ENCODE data around the gene RAB33B. TPM values are rescaled to one million over a fixed set of nuclear protein-coding genes. Genes with fewer than 3 reads are reported as not detected.
A peak's percentile ranks its signal among the peaks of the same experiment; 100 is the strongest.
"Not testable (repeated sequence)": the region's sequence is repeated elsewhere in the genome, so short reads cannot be mapped to it uniquely, and the experiment has no call there.

RAB33B gene
- total RNA-seq (2014; rRNA removed; shearing (Covaris generic)), result 4.6 and 6.1 TPM in 2 replicates

DNA sequence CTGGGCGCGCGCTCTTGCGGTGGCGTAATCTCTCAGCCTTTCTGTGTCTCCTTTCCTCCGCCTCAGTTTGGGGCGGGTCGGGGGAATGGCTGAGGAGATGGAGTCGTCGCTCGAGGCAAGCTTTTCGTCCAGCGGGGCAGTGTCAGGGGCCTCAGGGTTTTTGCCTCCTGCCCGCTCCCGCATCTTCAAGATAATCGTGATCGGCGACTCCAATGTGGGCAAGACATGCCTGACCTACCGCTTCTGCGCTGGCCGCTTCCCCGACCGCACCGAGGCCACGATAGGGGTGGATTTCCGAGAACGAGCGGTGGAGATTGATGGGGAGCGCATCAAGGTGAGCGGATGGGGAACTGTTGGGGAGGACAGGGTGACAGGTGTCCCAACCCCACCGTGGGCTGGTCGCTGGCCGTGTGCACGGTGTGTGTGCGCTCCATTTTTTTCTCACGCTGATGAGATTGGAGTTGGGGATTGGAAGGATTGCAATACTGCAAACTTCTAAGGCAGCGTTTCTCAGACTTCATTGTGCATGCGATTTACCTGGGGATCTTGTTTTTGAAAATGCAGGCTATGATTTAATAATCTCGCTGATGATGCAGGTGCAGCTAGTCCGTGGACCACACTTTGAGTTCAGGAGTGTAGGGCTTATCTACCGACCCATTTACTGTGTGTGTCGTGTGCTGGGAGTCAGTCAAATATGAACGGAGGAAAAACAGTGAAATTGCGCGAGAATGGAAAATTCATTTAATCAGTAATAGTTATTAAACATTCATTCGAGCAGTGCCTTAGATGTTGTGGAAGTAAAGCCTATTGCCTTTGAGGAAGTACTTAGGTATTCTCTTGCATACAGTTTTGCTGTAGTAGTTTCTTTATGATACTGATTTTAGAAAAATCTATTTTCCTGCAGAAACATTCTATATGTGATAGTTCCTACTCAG, at the start of gene RAB33B:
Gene RAB33B (plus strand): TSS at position 11 of the 935 bp plus-strand sequence. CDS start 75 bp downstream, at position 86.
- DNase-seq (ENCODE audit: low spot score), result no peak

DNA sequence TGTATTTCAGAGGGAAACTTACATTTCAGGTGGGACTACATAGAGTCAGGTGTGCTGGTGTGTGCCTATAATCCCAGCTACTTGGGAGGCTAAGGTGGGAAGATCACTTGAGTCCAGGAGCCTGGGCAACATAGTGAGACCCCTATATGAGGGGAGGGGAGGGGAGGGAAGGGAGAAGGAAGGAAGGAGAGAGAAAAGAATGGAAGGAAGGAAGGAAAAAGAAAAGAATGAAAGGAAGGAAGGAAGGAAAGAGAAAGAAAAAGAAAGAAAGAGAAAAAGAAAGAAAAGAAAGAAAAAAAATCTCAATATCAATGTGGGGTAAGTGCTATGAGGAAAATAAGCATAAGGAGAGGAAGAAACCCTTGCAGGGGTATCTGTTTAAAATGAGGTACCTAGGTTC, 43.6 kb upstream of the RAB33B start:
- DNase-seq (ENCODE audit: low spot score), result no peak

DNA sequence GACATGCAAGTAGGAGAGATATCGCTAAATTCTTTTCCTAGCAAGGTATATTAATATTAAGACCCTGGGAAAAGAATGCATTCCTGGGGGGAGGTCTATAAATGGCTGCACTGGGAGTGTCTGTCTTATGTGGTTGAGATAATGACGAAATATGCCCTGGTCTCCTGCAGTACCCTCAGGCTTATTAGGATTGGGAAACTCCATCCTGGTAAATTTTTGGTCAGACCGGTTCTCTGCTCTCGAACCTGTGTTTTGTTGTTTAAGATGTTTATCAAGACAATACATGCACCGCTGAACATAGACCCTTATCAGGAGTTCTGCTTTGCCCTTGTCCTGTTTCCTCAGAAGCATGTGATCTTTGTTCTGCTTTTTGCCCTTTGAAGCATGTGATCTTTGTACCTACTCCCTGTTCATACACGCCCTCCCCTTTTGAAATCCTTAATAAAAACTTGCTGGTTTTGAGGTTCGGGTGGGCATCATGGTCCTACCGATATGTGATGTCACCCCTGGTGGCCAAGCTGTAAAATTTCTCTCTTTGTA, 39.2 kb upstream of the RAB33B start:
- DNase-seq (ENCODE audit: low spot score), result not testable (repeated sequence)

DNA sequence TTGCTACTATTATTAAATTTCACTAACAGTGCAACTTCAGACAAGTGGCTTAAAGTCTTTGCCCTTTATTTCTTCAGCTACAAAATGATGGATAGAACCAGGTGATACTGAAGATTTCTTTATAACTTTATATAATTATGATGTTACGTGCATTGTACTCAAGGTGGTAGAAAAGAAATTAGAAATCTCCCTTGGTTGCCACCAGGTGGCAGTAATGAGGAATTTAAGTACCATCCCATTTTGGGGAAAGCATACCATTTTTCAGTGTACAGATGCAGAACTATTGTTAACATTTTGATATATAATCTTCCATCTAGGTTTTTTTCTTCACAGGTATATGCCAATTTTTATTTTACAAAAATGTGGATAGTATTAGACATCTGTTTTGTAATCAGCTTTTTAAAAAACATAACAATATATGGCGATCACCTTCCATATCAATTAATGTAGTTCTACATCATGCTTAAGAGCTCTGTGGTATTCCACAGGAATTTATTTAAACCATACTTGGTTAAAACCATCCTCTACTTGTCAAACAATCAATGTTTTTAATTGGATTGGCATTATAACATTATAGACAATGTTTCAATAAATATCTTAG, 37.7 kb upstream of the RAB33B start:
- peak; percentile 43 for DNase-seq (ENCODE audit: low spot score)

DNA sequence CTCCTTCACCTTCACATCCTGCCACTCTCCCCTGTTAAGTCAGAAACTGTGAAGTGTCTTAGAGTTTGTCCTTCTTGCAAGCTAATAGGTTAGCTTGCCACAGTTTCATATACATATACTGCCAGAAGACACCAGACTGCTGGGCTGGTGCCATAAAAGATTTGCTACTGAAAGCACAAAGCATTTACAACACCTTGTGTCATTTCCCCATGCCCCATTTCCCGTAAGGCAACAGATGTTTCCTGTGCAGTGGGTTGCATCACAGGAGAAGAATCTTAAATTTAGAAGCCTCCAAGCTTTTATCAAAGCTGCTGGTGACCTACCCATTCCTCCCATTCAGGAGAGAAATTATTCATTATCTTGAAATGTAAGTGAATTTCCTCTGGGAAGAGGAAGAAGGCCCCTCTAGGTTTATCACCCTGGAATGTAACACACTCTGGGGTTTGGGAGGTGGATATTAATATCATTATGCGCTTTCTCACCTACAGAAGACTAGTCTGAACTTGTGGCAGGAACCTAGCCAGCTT, 34.5 kb upstream of the RAB33B start:
- DNase-seq (ENCODE audit: low spot score), result no peak

DNA sequence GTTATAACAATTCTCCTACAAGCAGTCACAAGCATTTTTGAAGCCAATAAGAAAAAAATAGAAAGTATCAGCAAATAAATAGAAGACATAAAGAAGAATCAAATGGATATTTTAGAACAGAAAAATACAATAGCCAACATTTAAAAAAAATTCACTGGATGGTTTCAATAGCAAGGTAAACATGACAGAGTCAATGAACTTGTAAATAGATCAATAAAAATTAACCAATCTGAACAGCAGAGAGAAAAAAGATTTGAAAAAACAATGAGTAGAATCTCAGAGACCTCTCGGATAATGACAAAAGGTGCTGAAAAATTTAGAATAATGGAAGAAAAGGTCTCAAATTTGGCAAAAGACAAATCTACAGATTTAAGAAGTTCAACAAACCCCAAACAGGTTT, 33.3 kb upstream of the RAB33B start:
- no peak for DNase-seq (ENCODE audit: low spot score)

DNA sequence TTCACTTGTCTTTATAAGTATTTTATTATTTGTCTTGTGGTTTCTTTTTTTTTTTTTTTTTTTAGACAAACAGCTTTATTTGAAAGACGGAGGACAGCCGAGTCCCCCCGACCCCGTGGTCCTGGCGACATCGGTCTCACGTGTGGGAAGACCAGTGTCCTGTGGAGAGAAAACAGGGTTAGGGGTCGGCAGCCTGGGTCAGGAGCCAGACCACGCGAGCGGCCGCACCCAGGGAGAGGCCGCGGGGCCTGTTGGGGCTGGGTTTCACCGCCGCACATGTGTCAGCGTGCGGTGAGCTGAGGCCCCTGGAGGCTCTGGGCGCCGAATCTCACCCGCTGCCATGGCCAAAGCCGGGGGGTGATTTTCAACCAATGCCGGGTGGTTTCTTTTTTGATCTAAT, 17.8 kb upstream of the RAB33B start:
- DNase-seq (ENCODE audit: low spot score), result no peak

DNA sequence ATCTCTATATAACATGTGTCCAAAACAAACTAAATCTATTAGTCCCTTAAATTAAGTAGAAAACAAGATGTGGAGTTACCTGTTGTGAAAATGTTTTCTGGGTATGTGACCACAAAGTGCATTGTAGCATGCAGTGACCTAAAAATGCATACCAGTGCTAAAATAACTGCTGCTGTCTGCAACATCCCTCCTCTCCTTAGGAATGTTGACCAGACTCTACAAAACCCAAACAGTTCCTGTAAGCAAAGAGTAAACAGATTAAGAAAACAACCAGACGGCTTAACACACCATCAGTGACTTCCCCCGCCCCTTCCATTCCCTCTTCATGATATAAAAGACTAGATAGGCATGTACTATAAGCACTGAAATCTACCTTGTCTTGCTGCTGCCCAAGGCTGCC, 15.8 kb upstream of the RAB33B start:
- DNase-seq (ENCODE audit: low spot score), result no peak

DNA sequence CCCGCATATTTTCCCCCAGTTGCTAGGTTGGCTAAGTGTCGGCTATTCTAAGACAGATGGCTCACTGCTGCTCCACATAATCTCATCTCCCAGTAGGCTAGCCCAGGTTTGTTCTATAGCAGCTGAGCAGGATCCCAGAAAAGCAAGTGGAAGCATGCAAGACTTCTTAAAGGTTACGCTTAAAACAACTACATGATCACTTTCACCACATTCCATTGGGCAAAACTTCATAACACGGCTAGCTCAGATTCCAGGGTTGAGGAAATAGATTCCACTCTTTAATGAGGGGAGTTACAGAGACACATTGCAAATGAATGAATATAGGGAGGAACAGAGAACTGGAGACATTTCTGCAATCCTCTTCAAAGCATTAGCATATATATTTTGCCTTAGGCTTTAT, 12.9 kb upstream of the RAB33B start:
- no peak for DNase-seq (ENCODE audit: low spot score)

DNA sequence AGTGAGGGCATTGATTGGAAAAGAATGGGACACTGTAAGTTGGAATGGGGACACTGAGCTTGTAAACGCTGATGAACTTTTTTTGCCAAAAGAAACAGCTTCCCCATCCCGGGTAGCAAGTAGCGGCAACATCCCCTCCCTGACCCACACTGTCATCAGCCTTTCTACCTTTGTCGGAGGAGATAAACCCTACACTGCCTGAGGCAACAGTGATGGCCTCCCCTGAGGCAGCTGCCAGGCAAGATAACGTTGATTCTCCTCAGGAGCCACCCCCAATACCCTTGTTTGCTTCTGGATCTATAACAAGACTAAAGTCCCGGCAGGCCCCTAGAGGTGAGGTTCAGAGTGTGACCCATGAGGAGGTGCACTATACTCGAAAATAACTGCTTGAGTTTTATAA, 10.3 kb upstream of the RAB33B start:
- DNase-seq (ENCODE audit: low spot score), result no peak

DNA sequence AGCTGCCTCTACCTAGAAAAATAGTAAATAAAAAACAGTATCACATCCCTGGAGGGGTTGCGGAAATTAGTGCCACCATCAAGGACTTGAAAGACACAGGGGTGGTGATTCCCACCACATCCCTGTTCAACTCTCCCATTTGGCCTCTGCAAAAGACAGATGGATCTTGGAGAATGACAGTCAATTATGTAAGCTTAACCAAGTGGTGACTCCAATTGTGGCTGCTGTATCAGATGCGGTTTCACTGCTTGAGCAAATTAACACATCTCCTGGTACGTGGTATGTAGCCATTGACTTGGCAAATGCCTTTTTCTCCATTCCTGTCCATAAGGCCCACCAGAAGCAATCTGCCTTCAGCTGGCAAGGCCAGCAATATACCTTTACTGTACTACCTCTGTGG, 9.0 kb upstream of the RAB33B start:
- not testable (repeated sequence) for DNase-seq (ENCODE audit: low spot score)

DNA sequence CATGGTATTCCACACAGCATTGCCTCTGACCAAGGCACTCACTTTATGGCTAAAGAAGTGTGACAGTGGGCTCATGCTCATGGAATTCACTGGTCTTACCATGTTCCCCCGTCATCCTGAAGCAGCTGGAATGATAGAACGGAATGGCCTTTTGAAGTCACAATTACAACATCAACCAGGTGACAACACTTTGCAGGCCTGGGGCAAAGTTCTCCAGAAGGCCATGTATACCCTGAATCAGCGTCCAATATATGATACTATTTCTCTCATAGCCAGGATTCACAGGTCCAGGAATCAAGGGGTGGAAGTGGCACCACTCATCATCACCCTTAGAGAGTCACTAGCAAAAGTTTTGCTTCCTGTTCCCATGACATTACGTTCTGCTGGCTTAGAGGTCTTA, 6.8 kb upstream of the RAB33B start:
- DNase-seq (ENCODE audit: low spot score), result not testable (repeated sequence)

DNA sequence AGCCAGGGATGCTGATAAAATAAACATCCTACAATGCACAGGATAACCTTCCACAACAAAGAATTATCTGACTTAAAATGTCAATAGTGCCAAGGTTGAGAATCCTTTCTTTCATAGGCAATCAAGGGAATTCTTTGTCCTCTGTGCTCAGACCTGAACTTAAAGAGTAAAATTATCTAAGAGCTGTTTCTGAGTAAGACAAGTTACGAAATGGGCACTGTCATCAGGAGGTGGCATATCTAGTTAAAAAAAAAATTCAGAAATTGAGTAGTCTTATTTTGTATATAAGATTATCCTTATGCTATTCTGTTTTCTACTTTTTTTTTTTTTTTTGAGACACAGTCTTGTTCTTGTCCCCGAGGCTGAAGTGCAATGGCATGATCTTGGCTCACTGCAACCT, 3.3 kb upstream of the RAB33B start:
- DNase-seq (ENCODE audit: low spot score), result no peak

DNA sequence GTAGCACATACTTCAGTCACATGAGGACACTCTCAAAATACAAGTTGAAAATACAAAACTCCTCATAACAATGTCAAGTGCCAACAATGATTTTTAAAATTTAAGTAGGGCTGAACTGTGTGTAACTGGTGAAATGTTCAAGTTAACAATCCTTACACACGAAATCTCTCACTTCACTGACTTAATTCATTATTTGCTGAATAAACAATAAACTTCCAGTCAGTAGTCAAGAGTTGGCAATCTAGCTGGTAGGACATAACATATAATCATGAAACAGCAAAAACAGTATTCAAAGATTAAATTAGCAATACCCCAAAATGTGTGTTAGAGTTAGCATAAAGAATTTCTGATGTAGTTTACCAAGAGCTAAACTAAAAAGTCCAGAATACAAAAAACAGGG, 1.9 kb upstream of the RAB33B start:
- no peak for DNase-seq (ENCODE audit: low spot score)

DNA sequence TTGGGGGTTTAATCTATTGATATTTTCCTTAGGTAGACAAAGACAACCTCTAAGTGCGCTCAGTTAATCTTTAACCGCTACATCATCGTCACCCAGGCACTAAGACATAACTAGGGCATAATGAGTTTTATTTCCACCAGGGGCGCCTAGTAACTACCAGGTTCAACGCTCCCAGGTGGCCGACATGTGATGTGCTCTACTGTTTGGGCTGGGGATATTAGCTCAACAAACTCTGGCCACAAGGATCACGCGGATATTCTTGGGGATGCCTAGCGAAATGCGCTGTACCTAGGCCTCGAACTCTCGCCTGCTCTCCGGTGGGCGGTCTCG, 915 bp upstream of the RAB33B start:
- DNase-seq (ENCODE audit: low spot score), result peak; percentile 91

DNA sequence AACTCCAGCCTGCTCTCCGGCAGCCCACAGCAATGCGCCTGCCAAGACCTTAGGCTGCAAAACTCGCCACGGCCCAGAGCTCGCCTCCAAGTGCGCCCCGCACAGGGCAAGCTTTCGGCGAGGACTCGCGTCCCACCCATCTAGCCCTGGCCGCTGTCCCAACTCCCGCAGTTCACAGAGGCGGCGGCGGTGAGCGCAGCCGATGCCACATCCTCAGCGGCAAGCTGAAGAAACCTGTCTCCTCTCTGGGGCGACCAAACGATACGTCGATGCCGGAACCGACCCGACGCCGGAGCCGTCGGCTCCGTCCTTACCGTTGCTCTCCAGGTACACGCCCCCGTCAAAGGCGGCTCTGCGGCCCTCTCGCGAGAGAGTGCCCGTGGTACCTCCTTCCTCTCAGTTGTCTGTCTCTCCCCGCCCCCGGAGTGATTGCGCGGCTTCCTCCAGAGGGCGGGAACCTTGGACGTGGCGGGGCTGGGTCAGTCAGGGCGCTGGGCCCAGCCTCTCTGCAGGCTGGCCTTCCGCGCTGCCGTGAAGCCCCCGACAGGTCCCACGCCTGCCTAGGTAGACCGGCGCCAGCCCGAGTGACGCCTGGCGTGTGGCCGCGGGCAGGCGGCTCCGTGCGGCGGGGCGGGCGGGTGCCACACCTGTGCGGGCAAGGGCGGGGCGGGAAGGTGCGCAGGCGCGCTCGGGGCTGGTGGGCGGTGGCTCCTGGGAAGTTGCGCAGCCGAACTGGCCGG, 380 bp upstream of the RAB33B start:
- DNase-seq (ENCODE audit: low spot score), result peak; percentile 96

DNA sequence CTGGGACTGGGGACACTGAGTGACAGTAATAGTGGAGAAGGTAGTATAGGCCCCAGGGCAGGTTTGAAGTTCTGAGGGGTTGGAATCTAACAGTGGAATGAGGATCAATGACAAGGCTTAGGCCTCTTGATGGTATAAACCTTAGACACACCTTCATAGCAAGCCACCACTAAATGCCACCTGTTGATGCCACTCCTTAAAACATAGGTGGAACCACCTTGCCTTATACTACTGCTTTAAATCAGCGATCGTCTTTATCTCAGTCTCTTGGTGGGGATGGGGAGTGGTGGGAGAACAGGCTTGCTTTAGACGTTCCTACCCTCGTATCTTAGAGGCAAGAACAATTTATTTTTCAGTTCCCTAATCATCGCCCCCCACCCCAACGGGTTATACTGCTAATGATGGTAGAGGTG, 1.2 kb downstream of the RAB33B start:
- DNase-seq (ENCODE audit: low spot score), result peak; percentile 48

DNA sequence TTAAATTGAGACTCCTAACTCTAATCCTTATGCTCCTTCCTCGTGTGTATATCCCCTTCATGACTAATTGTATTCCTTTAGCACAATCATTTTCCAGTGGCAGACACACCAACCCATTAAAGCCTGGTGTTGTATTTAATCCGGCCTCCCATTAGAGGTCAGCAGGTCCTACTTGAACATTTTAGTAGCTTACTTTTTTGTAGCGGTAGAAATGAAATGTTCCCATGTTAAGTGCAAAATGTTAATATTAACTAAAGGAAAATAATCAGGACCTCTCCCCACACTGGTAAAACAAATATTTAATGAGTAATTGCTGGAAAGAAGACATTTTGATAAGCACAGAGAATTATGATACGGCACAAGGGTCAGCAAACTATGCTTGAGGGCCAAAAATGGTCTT, 3.4 kb downstream of the RAB33B start:
- DNase-seq (ENCODE audit: low spot score), result no peak

DNA sequence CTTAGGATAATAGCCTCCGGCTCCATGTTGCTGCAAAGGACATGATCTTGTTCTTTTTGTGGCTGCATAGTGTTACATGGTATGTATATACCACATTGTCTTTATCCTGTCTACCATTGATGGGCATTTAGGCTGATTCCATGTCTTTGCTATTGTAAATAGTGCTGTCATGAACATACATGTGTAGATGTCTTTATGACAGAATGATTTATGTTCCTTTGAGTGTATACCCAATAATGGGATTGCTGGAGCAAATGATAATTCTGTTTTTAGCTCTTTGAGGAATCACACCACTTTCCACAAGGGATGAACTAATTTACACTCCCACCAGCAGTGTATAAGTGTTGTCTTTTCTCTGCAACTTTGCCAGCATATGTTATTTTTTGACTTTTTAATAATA, 4.6 kb downstream of the RAB33B start:
- DNase-seq (ENCODE audit: low spot score), result no peak

DNA sequence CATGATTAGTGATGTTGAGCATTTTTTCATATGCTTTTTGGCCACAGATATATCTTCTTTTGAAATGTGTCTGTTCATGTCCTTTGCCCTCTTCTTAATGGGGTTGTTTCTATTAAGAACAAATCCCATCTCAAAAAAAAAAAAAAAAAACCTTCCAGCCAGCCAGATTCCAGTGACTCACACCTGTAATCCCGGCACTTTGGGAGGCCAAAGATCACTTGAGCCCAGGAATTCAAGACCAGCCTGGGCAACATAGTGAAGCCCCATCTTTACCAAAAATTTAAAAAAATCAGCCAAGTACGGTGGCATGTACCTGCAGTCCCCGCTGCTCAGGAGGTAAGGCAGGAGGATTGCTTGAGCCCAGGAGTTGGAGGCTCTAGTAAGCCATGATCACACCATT, 5.1 kb downstream of the RAB33B start:
- peak; percentile 24 for DNase-seq (ENCODE audit: low spot score)

DNA sequence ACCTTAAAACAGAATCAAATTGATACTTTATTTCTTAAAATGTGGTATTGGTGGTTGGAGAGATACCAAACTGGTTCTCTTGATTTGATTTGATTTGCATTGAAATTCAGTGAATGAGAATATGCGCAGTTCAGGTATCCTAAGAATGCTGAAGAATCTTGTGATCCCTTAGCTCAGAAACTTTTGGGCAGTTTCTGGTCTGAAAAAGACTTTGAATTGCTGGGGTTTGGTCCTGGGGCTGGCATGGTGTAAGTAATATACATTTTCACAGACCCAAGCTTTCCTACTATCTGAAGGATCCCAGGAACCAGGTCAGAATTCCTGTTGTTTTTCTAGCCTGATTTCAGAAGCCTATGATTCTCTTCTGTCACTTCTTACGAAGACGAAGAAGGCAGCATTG, 6.6 kb downstream of the RAB33B start:
- no peak for DNase-seq (ENCODE audit: low spot score)
